Cerebellar nuclear complex (tissue), 1 donor: ENCODE measurements around the gene TRAF1.

Experiments
- DNase-seq, 2 experiments: peaks; one replicate each; lab custom pipeline; 2025; lab: John Stamatoyannopoulos, UW

Gene TRAF1

DNA sequence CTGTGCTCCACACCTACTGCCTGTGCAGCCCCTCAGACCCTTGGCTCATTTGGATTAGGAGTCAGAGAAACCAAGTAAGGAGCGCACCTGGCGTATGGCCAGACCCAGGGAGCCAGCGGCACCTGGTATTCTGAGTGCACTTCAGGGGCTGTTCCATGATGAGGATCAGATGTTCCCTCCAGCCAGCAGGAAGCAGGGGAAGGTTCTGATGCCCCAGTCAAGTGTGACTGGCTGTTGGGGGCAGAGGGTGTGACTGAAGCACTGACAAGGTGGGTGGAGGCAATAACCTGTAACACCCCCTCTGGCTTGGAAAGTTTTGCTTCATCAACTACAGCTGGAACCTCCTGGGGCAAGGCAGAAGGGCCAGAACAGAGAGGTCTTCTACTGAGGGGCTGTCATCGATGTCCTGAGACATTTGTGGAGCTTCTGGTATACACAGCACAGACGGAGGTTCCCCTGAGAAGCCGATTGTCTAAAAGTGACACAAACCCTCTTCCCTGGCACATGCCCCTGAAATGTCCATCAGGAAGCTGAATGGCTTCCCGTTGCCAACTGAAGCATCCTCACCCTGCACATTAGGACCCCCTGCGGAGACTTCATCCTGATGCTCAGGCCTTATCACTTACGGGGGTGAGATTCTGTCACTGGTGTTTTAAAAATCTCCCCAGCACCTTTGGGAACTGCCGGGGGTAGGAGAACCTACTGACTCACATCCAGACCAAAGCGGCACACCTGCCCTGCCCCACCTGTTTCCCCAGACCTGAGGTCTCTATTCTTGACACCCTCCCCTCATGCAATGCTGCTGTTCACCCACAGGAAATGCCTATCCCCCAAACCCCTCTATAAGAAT lies 21.1 kb downstream of the TRAF1 start:
- no peak for DNase-seq

- DNase-seq: no peak
Measured at GRCh38 chr9:120904978-120905301, 21.7 kb downstream of the TRAF1 start.

GRCh38 chr9:120904061-120904977 lies 22.3 kb downstream of the TRAF1 start:
- no peak for DNase-seq

DNA sequence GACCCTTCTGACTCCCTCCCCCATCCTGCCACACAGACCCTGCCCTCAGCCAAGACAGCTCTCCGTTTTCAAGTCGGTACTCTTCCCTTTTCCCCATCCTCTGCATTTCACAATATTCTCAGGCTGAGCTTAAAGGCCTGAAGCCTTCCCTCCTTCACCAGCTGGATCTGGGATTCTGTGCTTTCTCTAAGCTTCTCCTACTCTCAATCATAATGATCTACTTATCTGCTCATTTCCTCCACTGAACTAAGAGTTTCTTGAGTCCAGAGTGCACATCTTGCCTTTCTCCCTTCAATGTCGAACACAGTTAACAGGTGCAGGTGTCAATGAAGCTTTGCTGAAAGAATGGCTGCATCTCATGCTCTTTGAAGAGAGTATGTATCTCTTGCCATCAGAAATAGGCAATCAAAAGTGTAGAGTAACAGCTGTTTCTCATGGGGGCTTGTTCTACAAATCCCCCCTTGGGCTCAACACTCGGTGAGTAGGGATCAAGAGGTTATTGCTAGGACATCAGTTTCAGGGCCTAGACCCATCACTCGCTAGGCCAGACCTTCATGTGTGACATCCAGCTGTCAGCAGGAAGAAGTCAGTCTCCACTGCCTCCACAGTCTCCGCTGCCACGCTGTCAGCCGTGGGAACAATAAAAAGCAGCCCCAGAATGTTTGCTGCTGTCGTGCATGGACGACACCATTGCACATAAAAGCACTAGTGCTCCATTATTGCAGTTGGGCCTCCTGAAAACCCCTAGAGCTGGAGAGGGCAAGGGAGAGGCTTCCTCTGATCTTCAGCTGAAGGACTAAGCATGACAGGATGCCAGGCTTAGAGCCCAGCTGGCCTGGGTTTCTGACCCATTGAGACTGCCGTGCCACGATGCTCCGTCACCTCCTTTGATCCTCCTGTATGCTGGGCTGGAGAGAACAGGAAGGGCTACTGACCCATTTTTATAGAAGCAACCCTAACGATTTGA lies 23.7 kb downstream of the TRAF1 start:
- no peak for DNase-seq

GRCh38 chr9:120901755-120902568 lies 24.6 kb downstream of the TRAF1 start:
- DNase-seq: no peak

DNA sequence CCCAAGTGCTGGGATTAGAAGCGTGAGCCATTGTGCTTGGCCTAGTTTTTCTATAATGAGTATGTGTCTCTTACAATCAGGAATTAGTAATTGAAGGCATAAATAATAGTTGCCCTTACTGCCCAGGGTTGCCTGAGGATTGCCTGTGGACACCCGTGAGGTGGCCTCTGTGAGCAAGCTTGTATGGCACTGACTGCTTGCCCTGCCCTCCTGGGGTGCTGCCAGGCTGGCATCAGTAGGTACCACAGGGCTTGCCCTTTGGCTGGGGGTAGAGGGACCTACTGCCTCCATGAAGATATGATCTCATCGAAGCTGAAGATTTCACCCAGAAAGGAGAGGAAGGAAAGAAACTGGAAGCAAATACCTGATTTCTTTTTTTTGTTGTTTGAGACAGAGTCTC lies 25.8 kb downstream of the TRAF1 start:
- DNase-seq: no peak

GRCh38 chr9:120899490-120900068 lies 27.0 kb downstream of the TRAF1 start:
- no peak for DNase-seq

- no peak for DNase-seq
Measured at GRCh38 chr9:120898396-120898795, 28.2 kb downstream of the TRAF1 start.

DNA sequence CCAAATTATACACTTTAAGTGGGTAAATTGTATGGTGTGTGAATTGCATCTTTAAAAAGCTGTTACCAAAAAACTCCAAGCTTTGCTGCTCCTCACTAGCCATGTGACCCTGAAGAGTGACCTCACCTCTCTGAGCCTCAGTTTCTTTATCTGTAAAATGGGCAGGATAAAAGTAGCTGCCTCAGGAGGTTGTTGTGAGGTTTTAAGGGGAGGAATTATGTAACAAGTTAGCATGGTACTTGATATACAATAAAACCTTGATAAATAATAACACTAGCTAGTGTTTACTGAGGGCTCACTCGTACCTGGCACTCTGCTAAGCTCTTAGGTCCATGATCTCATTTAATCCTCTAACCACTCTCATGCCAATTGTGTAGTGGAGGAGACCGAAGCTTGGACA lies 30.6 kb downstream of the TRAF1 start:
- no peak for DNase-seq

DNA sequence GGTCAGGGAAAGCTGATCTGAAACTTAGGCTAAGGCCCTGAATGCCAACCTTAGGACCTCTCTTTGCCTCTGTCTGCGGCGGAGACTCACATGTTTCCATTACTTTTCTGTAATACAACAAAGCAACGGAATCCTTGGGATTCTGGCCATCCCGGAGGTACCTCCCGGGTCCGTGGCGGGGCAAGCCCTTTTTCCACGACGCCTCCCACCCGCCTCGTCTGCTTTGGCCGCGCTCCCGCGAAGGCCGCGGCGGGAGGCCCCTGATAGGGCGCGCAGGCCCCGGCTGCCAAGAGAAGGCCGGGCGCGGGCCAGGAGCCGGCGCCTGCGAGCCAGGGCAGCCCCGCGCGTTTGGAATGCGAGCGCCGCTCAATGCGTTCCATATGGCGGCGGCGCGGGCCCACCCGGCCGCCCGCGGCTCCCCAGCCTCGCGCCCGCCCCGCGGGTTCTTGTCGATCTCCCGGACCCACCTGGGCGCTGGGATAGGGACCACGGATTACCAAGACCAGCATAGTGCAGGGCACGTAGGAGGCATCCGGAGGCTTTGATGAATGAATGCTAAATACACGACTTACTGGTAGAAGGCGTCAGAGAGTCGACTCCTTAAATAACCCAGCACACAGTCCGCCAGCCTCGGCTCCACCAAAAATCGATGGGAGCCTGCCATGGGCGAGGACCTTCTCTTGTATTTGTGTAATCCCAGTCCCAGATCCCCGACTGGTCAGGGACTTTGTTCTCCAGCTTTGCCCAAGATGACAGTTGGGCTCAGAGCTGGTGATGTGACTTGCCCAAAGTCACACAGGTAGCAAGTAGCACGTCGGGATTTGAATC lies 32.1 kb downstream of the TRAF1 start:
- no peak for DNase-seq

DNA sequence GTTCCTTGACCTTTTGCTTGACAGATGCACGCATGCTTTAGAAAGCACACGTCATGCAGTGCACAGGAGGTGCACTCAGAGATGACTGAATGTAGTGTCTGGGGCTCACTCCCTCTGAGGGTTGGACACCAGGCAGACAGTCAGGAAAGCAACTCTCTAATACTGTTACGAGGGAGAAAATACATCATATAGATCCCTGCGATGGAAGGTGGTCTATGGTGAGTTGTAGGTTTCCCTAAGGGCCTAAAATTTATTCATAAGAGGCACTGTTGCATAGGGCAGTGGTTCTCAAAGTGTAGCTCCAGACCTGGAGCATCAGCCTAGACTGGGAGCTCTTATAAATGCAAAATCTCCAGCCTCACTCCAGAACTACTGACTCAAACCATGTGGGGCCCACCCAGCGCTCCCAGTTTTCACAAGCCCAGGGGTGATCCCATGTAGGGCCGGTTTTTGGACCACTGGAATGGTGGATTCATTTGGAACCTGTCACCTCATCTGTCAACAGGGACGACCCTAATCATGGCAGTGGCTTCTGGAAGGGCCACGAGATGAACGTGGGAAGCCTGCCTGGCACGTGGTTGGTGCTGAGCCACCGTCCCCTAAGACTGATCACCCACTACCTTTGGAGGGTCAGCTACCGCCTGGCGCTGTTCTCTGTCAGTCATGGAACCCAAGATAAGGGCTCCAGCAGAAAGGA lies 32.8 kb downstream of the TRAF1 start:
- DNase-seq: no peak

DNA sequence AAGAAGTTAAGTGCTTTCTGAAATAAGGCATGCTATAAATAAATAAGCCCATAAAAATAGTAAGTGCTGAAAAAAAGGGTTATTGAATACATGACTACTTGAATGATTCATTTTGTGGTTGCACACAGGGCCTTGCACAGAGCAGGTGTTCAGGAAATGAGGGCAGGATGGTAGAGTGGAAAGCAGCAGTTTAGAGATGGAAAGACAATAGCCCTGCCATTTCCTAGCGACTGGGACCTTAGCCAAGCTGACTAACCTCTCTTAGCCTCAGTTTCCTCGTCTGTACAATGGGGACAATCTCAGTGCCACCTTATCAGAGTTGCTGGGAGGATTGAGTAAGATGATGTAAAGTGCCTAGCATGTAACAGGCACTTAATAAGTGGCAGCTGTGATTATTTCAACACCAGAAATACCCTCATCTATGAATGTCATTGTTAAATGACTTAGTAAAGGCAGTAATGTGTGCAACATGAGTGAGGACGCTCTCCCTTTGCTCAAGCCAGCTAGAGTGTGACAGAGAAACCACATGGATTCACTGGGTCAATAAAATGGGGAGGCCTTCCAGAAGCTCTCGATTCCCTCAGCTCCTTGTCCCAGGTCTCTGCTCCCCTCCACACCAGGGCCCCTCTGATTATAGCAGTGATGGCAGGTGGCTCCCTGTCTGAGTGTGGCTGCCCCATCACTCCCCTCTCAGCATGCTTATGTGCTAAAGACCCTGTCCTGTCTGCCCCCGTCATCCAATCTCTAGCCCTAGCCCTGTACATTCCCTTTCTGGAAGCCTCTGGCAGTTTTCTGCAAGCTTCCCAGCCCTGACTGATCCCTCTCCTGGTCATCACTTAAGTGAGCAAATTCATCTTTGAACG lies 33.6 kb downstream of the TRAF1 start:
- no peak for DNase-seq

- DNase-seq: no peak
Measured at GRCh38 chr9:120891884-120892747, 34.5 kb downstream of the TRAF1 start.

GRCh38 chr9:120891245-120891883 lies 35.2 kb downstream of the TRAF1 start:
- DNase-seq: no peak

DNA sequence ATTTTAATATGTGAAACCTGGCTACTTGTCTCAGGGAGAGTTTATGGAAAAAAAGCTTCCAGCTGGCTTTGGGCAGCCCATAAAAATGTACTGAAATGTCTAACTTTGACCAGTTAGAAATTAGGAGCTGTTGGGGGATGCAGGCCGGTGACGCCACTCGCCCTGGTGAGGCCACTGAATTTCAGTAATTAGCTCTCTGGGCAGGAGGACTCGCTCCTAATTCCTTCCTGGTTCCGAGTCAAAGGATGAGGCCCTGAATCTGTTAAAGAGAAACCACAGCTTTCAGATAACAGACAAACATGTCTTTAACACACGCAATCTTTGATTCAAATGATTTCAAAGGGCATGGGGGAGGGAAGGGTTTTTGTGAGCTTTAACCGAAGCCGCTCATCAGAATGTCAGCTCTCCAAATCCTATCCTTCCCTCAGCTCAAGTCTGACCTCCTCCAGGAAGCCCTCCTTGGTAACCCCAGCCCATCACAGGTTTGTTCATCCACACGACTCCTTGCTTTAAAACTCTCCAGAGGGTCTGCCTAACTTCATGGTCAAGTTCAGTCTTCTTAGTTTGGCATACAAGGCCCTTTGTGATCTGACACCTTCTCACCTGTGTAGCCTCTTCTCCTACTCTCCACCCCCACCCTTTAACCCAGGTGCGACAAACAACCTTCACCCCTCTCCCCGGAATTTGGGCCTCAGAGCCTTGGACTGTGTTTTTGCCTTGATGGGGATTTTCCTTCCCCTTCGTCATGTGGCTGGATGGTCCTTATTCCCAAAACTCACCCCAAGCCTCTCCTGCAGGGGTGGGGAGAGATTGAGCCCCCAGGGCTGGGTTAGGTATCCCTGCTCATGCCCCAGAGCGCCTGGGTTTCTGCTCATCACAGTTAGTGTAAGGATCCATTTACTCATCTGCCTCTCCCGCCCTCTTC lies 36.0 kb downstream of the TRAF1 start:
- DNase-seq: no peak
